ENCODE measurements around the gene PEX5L. TPM values are rescaled to one million over a fixed set of nuclear protein-coding genes. Genes with fewer than 3 reads are reported as not detected.

The PEX5L gene
- total RNA-seq, 1 donor from 2014 or later, result 0.78 TPM

DNA sequence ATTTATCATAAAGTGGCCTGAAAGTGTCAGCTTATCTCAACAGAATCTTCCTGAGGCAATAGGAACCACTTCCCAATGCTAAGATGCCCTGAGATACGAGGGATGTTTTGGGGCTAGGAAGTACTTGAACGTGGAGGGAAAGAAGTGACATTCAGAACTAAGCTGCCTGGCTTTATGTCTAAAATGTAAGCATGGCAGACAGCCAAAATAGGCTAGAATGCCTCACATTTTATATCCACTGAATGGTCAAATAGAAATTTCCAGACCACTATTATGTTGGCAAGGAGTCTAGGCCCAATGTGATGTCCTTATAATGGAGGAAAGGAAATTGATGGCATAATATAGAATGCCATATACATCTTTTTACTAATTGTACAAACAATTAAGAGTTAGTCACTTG, 154.9 kb downstream of the PEX5L start:
- H3K36me3 ChIP-seq, result no peaks in the 10 kb centered on the region
- ATAC-seq (no peak), DNase-seq (no peak)
- no peaks in the 10 kb centered on the region for H3K4me1 ChIP-seq
- no peak overlapping the region for H3K4me3 ChIP-seq
- TF ChIP-seq, protein P1, sequence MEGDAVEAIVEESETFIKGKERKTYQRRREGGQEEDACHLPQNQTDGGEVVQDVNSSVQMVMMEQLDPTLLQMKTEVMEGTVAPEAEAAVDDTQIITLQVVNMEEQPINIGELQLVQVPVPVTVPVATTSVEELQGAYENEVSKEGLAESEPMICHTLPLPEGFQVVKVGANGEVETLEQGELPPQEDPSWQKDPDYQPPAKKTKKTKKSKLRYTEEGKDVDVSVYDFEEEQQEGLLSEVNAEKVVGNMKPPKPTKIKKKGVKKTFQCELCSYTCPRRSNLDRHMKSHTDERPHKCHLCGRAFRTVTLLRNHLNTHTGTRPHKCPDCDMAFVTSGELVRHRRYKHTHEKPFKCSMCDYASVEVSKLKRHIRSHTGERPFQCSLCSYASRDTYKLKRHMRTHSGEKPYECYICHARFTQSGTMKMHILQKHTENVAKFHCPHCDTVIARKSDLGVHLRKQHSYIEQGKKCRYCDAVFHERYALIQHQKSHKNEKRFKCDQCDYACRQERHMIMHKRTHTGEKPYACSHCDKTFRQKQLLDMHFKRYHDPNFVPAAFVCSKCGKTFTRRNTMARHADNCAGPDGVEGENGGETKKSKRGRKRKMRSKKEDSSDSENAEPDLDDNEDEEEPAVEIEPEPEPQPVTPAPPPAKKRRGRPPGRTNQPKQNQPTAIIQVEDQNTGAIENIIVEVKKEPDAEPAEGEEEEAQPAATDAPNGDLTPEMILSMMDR (IDR thresholded peaks at IDR 0.05), result no peak
- intact Hi-C loops (cut with DNase I), result no loop called here
- no peaks in the 10 kb centered on the region for H3K9me3 ChIP-seq
- H3K27ac ChIP-seq, result no peak overlapping the region
- H3K27me3 ChIP-seq, result no peaks in the 10 kb centered on the region

DNA sequence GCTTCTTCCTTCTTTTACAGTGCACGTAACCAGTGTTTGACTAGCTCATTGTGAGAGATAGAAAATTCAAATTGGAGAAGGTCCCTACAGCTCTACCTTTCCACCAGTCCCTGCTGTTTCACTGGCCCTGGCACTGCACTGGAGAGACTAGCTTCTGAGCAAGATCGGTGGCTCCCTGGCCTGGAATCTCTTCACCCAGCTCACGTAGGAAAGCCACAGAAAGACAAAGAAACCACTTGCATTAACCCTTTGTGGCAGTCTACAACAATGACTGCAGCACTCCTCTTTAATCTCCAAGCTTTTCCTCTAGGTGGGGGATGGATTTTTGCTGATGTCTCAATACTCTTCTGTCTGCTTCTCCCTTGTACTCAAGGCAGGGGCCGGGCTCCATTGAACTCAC, 155.9 kb downstream of the PEX5L start:
- ATAC-seq (no peak), DNase-seq (no peak)
- TF ChIP-seq, protein P1 (IDR thresholded peaks at IDR 0.05), result no peak

DNA sequence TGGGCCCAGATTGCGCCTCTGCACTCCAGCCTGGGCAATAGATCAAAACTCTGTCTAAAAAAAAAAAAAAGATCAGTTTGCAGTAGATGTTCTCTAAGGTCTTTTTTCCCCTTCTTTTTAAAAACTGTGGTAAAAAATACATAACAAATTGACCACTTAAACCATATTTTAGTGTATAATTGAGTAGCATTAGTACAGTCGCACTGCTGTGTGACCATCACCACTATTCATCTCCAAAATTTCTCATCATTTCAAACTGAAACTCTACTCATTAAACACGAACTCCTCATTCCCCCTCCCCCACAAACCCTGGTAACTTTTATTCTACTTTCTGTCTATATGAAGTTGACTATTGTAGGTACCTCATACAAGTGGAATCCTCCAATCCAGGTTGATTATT, 160.3 kb downstream of the PEX5L start:
- no peaks in the 10 kb centered on the region for H3K4me1 ChIP-seq
- H3K27ac ChIP-seq, result no peak overlapping the region
- TF ChIP-seq, protein P1 (IDR thresholded peaks at IDR 0.05), result no peak
- DNase-seq (no peak), ATAC-seq (no peak)
- H3K36me3 ChIP-seq, result no peaks in the 10 kb centered on the region
- H3K9me3 ChIP-seq, result no peaks in the 10 kb centered on the region
- H3K27me3 ChIP-seq, result no peaks in the 10 kb centered on the region
- H3K4me3 ChIP-seq, result no peak overlapping the region
- intact Hi-C loops (cut with DNase I), result no loop called here

More for the DNA sequence above, 155.9 kb downstream of the PEX5L start:
- H3K27me3 ChIP-seq, result no peaks in the 10 kb centered on the region
- H3K9me3 ChIP-seq, result no peaks in the 10 kb centered on the region
- intact Hi-C loops (cut with DNase I), result no loop called here
- H3K27ac ChIP-seq, result no peak overlapping the region
- no peaks in the 10 kb centered on the region for H3K4me1 ChIP-seq
- H3K4me3 ChIP-seq, result no peak overlapping the region
- H3K36me3 ChIP-seq, result no peaks in the 10 kb centered on the region

DNA sequence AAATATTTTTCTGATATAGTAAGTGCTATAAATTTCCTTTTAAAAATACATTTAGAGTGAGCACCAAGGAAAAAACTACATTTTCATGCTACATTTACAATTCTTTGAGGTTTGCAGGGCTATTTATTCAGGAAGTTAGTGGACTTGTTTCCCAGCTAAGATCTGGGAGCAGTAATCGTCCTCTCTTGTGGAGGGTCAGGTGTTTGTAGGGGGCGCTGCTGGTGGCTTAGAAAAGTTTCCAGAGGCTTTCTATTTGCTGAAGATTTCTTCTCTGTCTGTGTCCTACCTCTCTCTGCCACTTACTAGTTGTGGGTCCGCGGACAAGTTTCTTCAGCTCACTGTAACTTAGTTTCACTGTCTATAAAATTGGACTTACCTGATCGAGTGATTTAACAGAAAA, 163.9 kb downstream of the PEX5L start:
- intact Hi-C loops (cut with DNase I), result no loop called here
- no peaks in the 10 kb centered on the region for H3K27me3 ChIP-seq
- TF ChIP-seq, protein P1 (IDR thresholded peaks at IDR 0.05), result no peak

DNA sequence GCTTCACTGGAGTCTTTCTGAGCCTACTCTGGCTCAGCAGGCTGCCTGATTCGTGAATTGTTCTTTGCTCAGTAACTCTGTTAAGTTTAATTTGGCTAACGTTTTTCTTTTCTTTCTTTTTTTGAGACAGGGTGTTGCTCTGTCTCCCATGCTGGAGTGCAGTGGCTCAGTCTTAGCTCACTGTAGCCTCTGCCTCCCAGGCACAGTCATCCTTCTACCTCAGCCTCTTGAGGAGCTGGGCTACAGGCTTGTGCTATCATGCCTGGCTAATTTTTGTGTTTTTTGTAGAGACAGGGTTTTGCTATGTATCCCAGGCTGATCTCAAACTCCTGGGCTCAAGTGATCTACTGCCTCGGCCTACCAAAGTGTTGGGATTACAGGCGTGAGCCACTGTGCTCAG, 165.0 kb downstream of the PEX5L start:
- Histone ChIP-seq H3K9me3 (no peaks in the 10 kb centered on the region), H3K27ac (no peak overlapping the region), H3K4me1 (no peaks in the 10 kb centered on the region), H3K27me3 (no peaks in the 10 kb centered on the region), H3K36me3 (no peaks in the 10 kb centered on the region), H3K4me3 (no peak overlapping the region)
- no peak for ATAC-seq
- TF ChIP-seq, protein P1 (IDR thresholded peaks at IDR 0.05), result no peak
- no peak for DNase-seq
- intact Hi-C loops (cut with DNase I), result no loop called here

More for the DNA sequence above, 163.9 kb downstream of the PEX5L start:
- no peaks in the 10 kb centered on the region for H3K9me3 ChIP-seq
- no peaks in the 10 kb centered on the region for H3K36me3 ChIP-seq
- DNase-seq, result no peak
- H3K27ac ChIP-seq, result no peak overlapping the region
- no peaks in the 10 kb centered on the region for H3K4me1 ChIP-seq
- no peak overlapping the region for H3K4me3 ChIP-seq
- ATAC-seq, result no peak

DNA sequence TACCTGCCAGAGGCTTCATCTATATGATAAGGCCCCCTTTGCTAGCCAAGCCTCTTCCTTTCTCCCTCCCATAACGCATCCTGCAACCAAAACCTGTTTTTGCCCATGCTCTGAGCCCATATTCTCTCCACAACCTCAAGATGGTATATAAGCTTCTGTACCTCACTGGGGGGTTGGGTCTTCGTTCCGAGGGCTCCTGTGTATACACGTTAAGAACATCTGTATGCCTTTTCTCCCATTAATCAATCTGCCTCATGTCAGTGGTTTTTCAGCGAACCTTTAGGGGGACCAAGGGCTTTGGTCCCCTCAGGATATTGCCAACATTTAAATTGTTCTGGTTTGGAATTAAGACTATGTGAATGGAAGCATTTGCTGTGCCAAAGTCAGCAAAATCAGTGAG, 168.0 kb downstream of the PEX5L start:
- H3K36me3 ChIP-seq, result no peaks in the 10 kb centered on the region
- TF ChIP-seq, protein P1 (IDR thresholded peaks at IDR 0.05), result no peak
- intact Hi-C loops (cut with DNase I), result no loop called here

More for the DNA sequence above, 168.0 kb downstream of the PEX5L start:
- Histone ChIP-seq H3K27me3 (no peaks in the 10 kb centered on the region), H3K4me1 (no peaks in the 10 kb centered on the region), H3K27ac (no peak overlapping the region), H3K4me3 (no peak overlapping the region), H3K9me3 (no peaks in the 10 kb centered on the region)
- ATAC-seq, result no peak
- no peak for DNase-seq

All from upper lobe of right lung (tissue), 1 donor.